Muscle layer of colon (tissue), 2 donors: ENCODE data around the gene PLTP.
"Not testable (repeated sequence)": the region's sequence is repeated elsewhere in the genome, so short reads cannot be mapped to it uniquely, and the experiment has no call there.

Experiments
- H3K27ac ChIP-seq: one replicate; pipeline ENCODE4 v1.7.0; 2013; ENCODE audit warnings: low read depth, mild to moderate bottlenecking, low read length, moderate library complexity
- H3K27me3 ChIP-seq, 2 donors: one replicate each; pipeline ENCODE4 v1.7.0; 2013; ENCODE audit warnings: low read length in 2 of 2, mild to moderate bottlenecking in 2 of 2; ENCODE audit not compliant: insufficient read depth in 2 of 2, control insufficient read depth in 1 of 2
- H3K36me3 ChIP-seq: one replicate; pipeline ENCODE4 v1.7.0; 2013; ENCODE audit warnings: mild to moderate bottlenecking, low read length; ENCODE audit not compliant: insufficient read depth
- H3K4me1 ChIP-seq: one replicate; pipeline ENCODE4 v1.7.0; 2013; ENCODE audit warnings: mild to moderate bottlenecking, low read length; ENCODE audit not compliant: insufficient read depth
- H3K4me3 ChIP-seq, 2 donors: one replicate each; pipeline ENCODE4 v1.7.0; 2013; ENCODE audit warnings: low read length in 2 of 2, low read depth in 1 of 2, mild to moderate bottlenecking in 1 of 2, moderate library complexity in 1 of 2
- H3K9ac ChIP-seq: one replicate; pipeline ENCODE4 v1.7.0; 2013; ENCODE audit warnings: low read length
- H3K9me3 ChIP-seq: one replicate; pipeline ENCODE4 v1.7.0; 2013; ENCODE audit warnings: mild to moderate bottlenecking, low read length
- donor health status: abdominal sarcoma.
- donor health status: Adenocarcinoma of cecum.

PLTP gene

GRCh38 chr20:45874576-45874975 lies 37.4 kb downstream of the PLTP start:
- H3K27ac ChIP-seq, result no peak overlapping the region
- no peak overlapping the region for H3K4me3 ChIP-seq
- no peaks in the 10 kb centered on the region for H3K27me3 ChIP-seq
- H3K9me3 ChIP-seq, result no peaks in the 10 kb centered on the region
- H3K9ac ChIP-seq, result no peak overlapping the region
- peaks cover 20% of the 10 kb centered on the region for H3K36me3 ChIP-seq
- H3K4me1 ChIP-seq, result no peaks in the 10 kb centered on the region

- H3K9me3 ChIP-seq, H3K27ac ChIP-seq, H3K4me1 ChIP-seq, H3K4me3 ChIP-seq, H3K27me3 ChIP-seq, H3K9ac ChIP-seq: not testable (repeated sequence)
- H3K36me3 ChIP-seq, result peaks cover 20% of the 10 kb centered on the region
Measured at GRCh38 chr20:45874104-45874481, 37.9 kb downstream of the PLTP start.

- H3K27me3 ChIP-seq, result no peaks in the 10 kb centered on the region
- H3K27ac ChIP-seq, result no peak overlapping the region
- H3K9ac ChIP-seq, result no peak overlapping the region
- H3K36me3 ChIP-seq, result peaks cover 20% of the 10 kb centered on the region
- H3K9me3 ChIP-seq, result no peaks in the 10 kb centered on the region
- H3K4me1 ChIP-seq, result no peaks in the 10 kb centered on the region
- no peak overlapping the region for H3K4me3 ChIP-seq
Measured at GRCh38 chr20:45873409-45874103, 38.4 kb downstream of the PLTP start.

GRCh38 chr20:45872626-45873025 lies 39.3 kb downstream of the PLTP start:
- no peak overlapping the region for H3K9ac ChIP-seq
- no peaks in the 10 kb centered on the region for H3K9me3 ChIP-seq
- H3K4me1 ChIP-seq, result peaks cover 2% of the 10 kb centered on the region
- H3K4me3 ChIP-seq, result no peak overlapping the region
- no peaks in the 10 kb centered on the region for H3K27me3 ChIP-seq
- no peak overlapping the region for H3K27ac ChIP-seq
- peaks cover 12% of the 10 kb centered on the region for H3K36me3 ChIP-seq

GRCh38 chr20:45867819-45868176 lies 44.2 kb downstream of the PLTP start:
- no peak overlapping the region for H3K4me3 ChIP-seq
- no peaks in the 10 kb centered on the region for H3K9me3 ChIP-seq
- no peaks in the 10 kb centered on the region for H3K27me3 ChIP-seq
- H3K27ac ChIP-seq, result no peak overlapping the region
- H3K4me1 ChIP-seq, result peaks cover 6% of the 10 kb centered on the region
- H3K9ac ChIP-seq, result no peak overlapping the region
- H3K36me3 ChIP-seq, result no peaks in the 10 kb centered on the region

GRCh38 chr20:45867136-45867818 lies 44.7 kb downstream of the PLTP start:
- Histone ChIP-seq H3K4me1 (peaks cover 6% of the 10 kb centered on the region), H3K4me3 (no peak overlapping the region), H3K9me3 (no peaks in the 10 kb centered on the region), H3K27me3 (no peaks in the 10 kb centered on the region), H3K9ac (no peak overlapping the region), H3K36me3 (no peaks in the 10 kb centered on the region), H3K27ac (no peak overlapping the region)

- Histone ChIP-seq H3K36me3 (no peaks in the 10 kb centered on the region), H3K9ac (no peak overlapping the region), H3K9me3 (no peaks in the 10 kb centered on the region), H3K4me3 (no peak overlapping the region), H3K27me3 (no peaks in the 10 kb centered on the region), H3K27ac (no peak overlapping the region), H3K4me1 (peaks cover 6% of the 10 kb centered on the region)
Measured at GRCh38 chr20:45866454-45866853, 45.5 kb downstream of the PLTP start.

GRCh38 chr20:45863543-45864470 lies 48.1 kb downstream of the PLTP start:
- Histone ChIP-seq H3K9ac (no peak overlapping the region), H3K27me3 (no peaks in the 10 kb centered on the region), H3K4me3 (no peak overlapping the region), H3K9me3 (no peaks in the 10 kb centered on the region), H3K4me1 (peaks cover 6% of the 10 kb centered on the region), H3K27ac (no peak overlapping the region), H3K36me3 (no peaks in the 10 kb centered on the region)

- Histone ChIP-seq H3K9ac (no peak overlapping the region), H3K4me1 (peaks cover 2% of the 10 kb centered on the region), H3K4me3 (no peak overlapping the region), H3K27me3 (no peaks in the 10 kb centered on the region), H3K27ac (no peak overlapping the region), H3K36me3 (no peaks in the 10 kb centered on the region), H3K9me3 (no peaks in the 10 kb centered on the region)
Measured at GRCh38 chr20:45861221-45862075, 50.5 kb downstream of the PLTP start.

- H3K4me1 ChIP-seq, result peaks cover 9% of the 10 kb centered on the region
- no peak overlapping the region for H3K9ac ChIP-seq
- H3K9me3 ChIP-seq, result no peaks in the 10 kb centered on the region
- no peaks in the 10 kb centered on the region for H3K36me3 ChIP-seq
- no peak overlapping the region for H3K27ac ChIP-seq
- no peaks in the 10 kb centered on the region for H3K27me3 ChIP-seq
- no peak overlapping the region for H3K4me3 ChIP-seq
Measured at GRCh38 chr20:45860560-45861220, 51.3 kb downstream of the PLTP start.
